Small intestine (tissue), 7 donors: ENCODE data around the gene TBC1D14. TPM values are rescaled to one million over a fixed set of nuclear protein-coding genes. Genes with fewer than 3 reads are reported as not detected.
A peak's percentile ranks its signal among the peaks of the same experiment; 100 is the strongest.
"Not testable (repeated sequence)": the region's sequence is repeated elsewhere in the genome, so short reads cannot be mapped to it uniquely, and the experiment has no call there.

Source experiments
- DNase-seq, 2 donors: peaks; one replicate each; pipeline versions ENCODE4 v3.0.0 to v3.0.0-alpha.2; 2013
- FAIRE-seq: peaks from 2 replicates; lab custom pipeline; 2012; peaks lifted over from hg19 to GRCh38; lab: Jason Lieb, UNC
- H3K27ac ChIP-seq, 3 donors: one replicate each; pipeline ENCODE4 v1.5.1; 2013; ENCODE audit warnings: low read length in 2 of 3, mild to moderate bottlenecking in 2 of 3, control low read depth in 1 of 3, inconsistent platforms in 1 of 3, low read depth in 1 of 3, moderate library complexity in 1 of 3
- H3K27me3 ChIP-seq, 3 donors: one replicate each; pipeline ENCODE4 v1.6.1; 2013; ENCODE audit warnings: low read length in 3 of 3, inconsistent platforms in 1 of 3; ENCODE audit not compliant: control insufficient read depth in 3 of 3, insufficient read depth in 3 of 3
- H3K36me3 ChIP-seq, 3 donors: one replicate each; pipeline ENCODE4 v1.6.1; 2013; ENCODE audit warnings: low read length in 3 of 3, inconsistent platforms in 1 of 3, low read depth in 1 of 3, mild to moderate bottlenecking in 1 of 3, moderate library complexity in 1 of 3; ENCODE audit not compliant: control insufficient read depth in 3 of 3, insufficient read depth in 2 of 3
- H3K4me1 ChIP-seq, 3 donors: one replicate each; pipeline ENCODE4 v1.6.1; 2013; ENCODE audit warnings: low read length in 2 of 3, inconsistent platforms in 1 of 3, low read depth in 1 of 3, mild to moderate bottlenecking in 1 of 3, moderate library complexity in 1 of 3; ENCODE audit not compliant: control insufficient read depth in 3 of 3, insufficient read depth in 2 of 3
- H3K4me3 ChIP-seq, 3 donors: one replicate each; pipeline ENCODE4 v1.5.1; 2013; ENCODE audit warnings: low read length in 3 of 3, control low read depth in 1 of 3, inconsistent platforms in 1 of 3, low read depth in 1 of 3, mild to moderate bottlenecking in 1 of 3, moderate library complexity in 1 of 3
- H3K9me3 ChIP-seq, 2 donors: one replicate each; pipeline ENCODE4 v1.6.1; 2013; ENCODE audit warnings: low read depth in 1 of 2, low read length in 1 of 2; ENCODE audit not compliant: control insufficient read depth in 2 of 2, insufficient read depth in 1 of 2
- WGBS, 3 donors: extraction: QIAGEN DNeasy Blood & Tissue Kit; methylation state at CpG; one replicate each; pipeline ENCODE4 v1.1.7; 2013; 5-methylcytosine and 5-hydroxymethylcytosine counted together
- polyA plus RNA-seq, 4 donors: library from polyadenylated mRNA; stranded (reverse) in 3 of 4; unstranded in 1 of 4; fragments of 200-250 nt in 3 of 4; fragments of 120-200 nt in 1 of 4; gene quantifications; one replicate each; pipeline versions ENCODE4 v1.2.1 to v1.2.3, GENCODE V29; 2013
- donor health status: healthy with polysubstance abuse.
- donor health status: control.
- donor health status: control.
- donor health status: Bipolar disorder and iron deficiency.
- donor health status: healthy.

The TBC1D14 gene
- polyA plus RNA-seq, 4 donors = 16.8 to 57.8 (median 25.2) TPM

- Histone ChIP-seq H3K36me3 (no peaks in the 10 kb centered on the region), H3K27ac (no peak overlapping the region), H3K4me3 (no peak overlapping the region), H3K27me3 (no peaks in the 10 kb centered on the region), H3K9me3 (no peaks in the 10 kb centered on the region), H3K4me1 (no peaks in the 10 kb centered on the region)
- FAIRE-seq (no peak), DNase-seq (no peak)
- WGBS, 3 donors = 89 to 92% (median 89%) methylated on average over 12 of the region's 12 CpGs
These were observed 8.7 kb upstream of the TBC1D14 start for GRCh38 chr4:6900956-6901355.

GRCh38 chr4:6901669-6902317, 7.8 kb upstream of the TBC1D14 start:
- Histone ChIP-seq H3K27ac (no peak overlapping the region), H3K27me3 (no peaks in the 10 kb centered on the region), H3K9me3 (no peaks in the 10 kb centered on the region), H3K4me3 (no peak overlapping the region), H3K4me1 (no peaks in the 10 kb centered on the region), H3K36me3 (no peaks in the 10 kb centered on the region)
- FAIRE-seq (no peak), DNase-seq (no peak)
- 77 to 86% (median 85%) methylated on average over 24 of the region's 24 CpGs for WGBS, 3 donors

DNA sequence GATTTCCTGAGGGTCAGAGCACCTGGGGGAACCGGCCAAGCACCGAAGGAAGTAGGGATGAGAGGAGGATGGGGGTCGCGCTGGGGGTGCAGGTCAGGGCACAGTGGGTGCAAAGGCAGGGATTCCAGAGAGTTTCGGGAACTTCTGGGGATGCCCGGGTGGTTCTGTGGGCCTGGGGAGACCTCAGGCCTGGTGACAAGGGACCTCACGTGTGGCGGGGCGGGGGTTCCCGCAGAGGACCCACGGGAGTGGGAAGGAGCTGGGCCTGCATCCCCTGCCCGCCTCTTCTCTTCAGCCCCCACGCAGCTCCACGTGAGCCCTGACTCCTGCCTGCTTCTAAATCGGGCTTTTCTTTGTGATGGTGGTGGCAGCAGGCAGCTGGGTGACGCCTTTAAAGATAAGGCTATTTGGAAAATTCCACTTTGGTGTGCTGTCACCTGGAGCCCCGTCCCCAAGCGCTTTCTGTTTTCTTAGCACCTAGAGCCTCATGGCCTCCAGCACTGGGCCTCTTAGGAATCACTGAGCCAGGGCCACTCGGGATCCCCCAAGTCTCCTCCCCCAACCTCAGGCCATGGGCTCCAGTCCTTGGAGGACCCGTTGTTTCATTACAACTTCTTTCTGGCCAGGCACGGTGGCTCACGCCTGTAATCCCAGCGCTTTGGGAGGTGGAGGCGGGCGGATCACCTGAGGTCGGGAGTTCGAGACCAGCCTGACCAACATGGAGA, 7.1 kb upstream of the TBC1D14 start:
- no peak overlapping the region for H3K4me3 ChIP-seq
- no peak overlapping the region for H3K27ac ChIP-seq
- DNase-seq (no peak), FAIRE-seq (no peak)
- H3K27me3 ChIP-seq = peaks cover 0 to 3% (median 0%) of the 10 kb centered on the region in 3 donors
- no peaks in the 10 kb centered on the region for H3K36me3 ChIP-seq
- H3K4me1 ChIP-seq = peaks cover 0 to 3% (median 0%) of the 10 kb centered on the region in 3 donors
- WGBS, 3 donors = 67 to 80% (median 76%) methylated on average over 27 of the region's 27 CpGs
- no peaks in the 10 kb centered on the region for H3K9me3 ChIP-seq

DNA sequence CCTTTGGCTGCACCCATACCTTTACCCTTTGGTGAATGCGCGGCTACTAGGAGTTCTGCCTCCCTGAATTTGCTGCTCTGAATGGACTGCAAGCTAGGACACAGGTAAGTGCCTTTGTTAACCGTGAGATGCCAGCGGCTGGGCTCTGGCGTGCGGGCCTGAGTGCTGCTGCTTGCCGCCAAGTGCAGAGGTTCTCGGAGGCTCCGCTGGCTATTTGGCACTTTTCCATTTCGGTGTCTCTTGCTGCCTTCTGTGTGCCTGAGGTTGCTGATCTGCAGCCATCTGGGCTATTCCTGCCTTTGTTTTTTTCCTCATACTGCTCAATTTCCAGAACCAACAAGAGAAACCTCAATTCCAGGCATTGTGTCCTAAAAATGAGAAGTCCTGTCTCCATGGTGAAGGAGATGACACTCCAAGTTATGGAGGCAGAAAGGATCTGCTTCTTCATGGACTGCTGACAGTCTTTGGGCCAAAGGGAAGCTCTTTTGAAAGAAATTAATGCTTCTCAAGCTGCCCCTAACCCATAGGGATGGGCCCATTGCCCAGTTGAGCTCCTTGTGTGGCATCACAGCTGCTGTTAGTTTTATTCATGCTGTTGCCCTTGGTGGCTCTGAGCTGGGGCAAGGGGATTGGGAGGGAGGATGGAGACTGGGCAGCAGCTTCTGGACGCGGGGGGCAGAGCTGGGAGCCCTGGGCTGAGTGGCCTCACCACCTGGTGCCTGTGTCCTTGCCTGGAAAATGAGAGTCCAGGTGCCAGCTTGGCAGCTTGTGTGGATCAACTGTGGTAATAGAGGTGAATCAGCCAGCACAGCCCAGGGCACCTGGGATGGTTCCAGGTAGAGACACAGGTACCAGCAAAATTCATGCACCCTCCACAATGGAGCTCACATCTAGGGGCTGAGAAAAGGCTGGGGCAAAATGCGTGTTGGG, 3.8 kb upstream of the TBC1D14 start:
- no peak for DNase-seq
- H3K9me3 ChIP-seq = no peaks in the 10 kb centered on the region
- peaks cover 0 to 3% (median 0%) of the 10 kb centered on the region in 3 donors for H3K27me3 ChIP-seq
- peaks cover 5 to 18% (median 6%) of the 10 kb centered on the region in 3 donors for H3K4me1 ChIP-seq
- no peaks in the 10 kb centered on the region for H3K36me3 ChIP-seq
- no peak for FAIRE-seq
- H3K27ac ChIP-seq = no peak overlapping the region
- 89 to 92% (median 90%) methylated on average over 13 of the region's 13 CpGs for whole genome bisulfite sequencing, 3 donors
- no peak overlapping the region for H3K4me3 ChIP-seq

- not testable (repeated sequence) for H3K27ac ChIP-seq, DNase-seq, H3K36me3 ChIP-seq, FAIRE-seq, H3K9me3 ChIP-seq, H3K27me3 ChIP-seq, H3K4me3 ChIP-seq
- H3K4me1 ChIP-seq = peaks cover 6 to 25% (median 9%) of the 10 kb centered on the region in 3 donors
- WGBS, 3 donors = 85 to 92% (median 91%) methylated on average over 6 of the region's 6 CpGs
These were observed 3.1 kb upstream of the TBC1D14 start for GRCh38 chr4:6906486-6906885.

DNA sequence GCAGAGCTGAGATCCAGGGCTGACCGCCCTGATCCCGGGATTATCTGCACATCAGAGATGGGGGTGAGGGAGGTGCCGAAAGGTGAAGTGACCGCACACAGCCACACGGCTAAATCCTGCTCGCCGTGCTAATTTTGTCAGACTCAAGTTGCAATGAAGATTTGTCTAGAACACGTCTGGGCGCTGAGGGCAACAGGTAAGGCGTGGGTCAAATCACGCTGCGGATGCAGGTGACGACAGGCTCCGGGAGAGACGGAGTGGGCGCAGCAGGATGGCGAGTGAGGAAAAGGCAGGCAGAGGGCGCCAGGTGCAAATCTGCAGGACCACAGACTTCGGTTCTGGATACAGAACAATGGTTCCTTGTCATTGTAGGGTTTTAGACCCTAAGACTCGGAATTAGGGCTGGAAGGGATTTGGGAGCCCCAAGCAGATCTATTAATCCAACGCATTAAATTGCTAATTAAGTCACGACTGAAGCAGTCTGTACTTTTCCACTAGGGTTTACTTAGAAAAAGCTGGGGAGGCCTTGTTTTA, 1.9 kb upstream of the TBC1D14 start:
- FAIRE-seq (no peak), DNase-seq (peak; percentile 70 to 73)
- H3K27ac ChIP-seq = no peak overlapping the region
- 19 to 30% (median 21%) methylated on average over 22 of the region's 22 CpGs for WGBS, 3 donors
- H3K4me3 ChIP-seq = no peak overlapping the region
- peaks cover 0 to 16% (median 0%) of the 10 kb centered on the region in 3 donors for H3K36me3 ChIP-seq
- H3K9me3 ChIP-seq = no peaks in the 10 kb centered on the region
- H3K27me3 ChIP-seq = peaks cover 0 to 3% (median 0%) of the 10 kb centered on the region in 3 donors
- peaks cover 6 to 27% (median 9%) of the 10 kb centered on the region in 3 donors for H3K4me1 ChIP-seq

- DNase-seq = peak in 1 of 2 donors; percentile 32
- 19 to 22% (median 21%) methylated on average over 15 of the region's 15 CpGs for WGBS, 3 donors
- peak overlapping the region; percentile 40 to 92 (median 86) for H3K4me3 ChIP-seq
- H3K27me3 ChIP-seq = peaks cover 0 to 3% (median 0%) of the 10 kb centered on the region in 3 donors
- peaks cover 0 to 16% (median 0%) of the 10 kb centered on the region in 3 donors for H3K36me3 ChIP-seq
- H3K9me3 ChIP-seq = no peaks in the 10 kb centered on the region
- FAIRE-seq = no peak
- H3K27ac ChIP-seq = peak overlapping the region; percentile 95 to 97 (median 97)
- peaks cover 6 to 27% (median 9%) of the 10 kb centered on the region in 3 donors for H3K4me1 ChIP-seq
These were observed 1.1 kb upstream of the TBC1D14 start for GRCh38 chr4:6908432-6909112.
